ENCODE results near the gene GKN1.

GKN1 gene, protein sequence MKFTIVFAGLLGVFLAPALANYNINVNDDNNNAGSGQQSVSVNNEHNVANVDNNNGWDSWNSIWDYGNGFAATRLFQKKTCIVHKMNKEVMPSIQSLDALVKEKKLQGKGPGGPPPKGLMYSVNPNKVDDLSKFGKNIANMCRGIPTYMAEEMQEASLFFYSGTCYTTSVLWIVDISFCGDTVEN

DNA sequence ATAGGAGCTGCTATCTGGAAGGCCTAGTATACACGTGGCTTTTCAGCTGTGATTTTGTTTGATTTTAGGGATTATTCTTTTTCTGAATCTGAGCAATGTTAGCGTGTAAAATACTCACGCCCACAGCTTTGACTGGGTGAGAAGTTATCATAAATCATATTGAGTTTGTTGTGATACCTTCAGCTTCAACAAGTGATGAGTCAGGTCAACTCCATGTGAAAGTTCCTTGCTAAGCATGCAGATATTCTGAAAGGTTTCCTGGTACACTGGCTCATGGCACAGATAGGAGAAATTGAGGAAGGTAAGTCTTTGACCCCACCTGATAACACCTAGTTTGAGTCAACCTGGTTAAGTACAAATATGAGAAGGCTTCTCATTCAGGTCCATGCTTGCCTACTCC is at the start of gene GKN1:
Gene GKN1, plus strand, starts transcription at position 386 of the 400 bp plus-strand sequence. CDS start 42 bp downstream, outside the sequence.
- H3K9ac ChIP-seq (ENCODE audit: low read depth, low read length): no peak within 1 kb of the TSS
- no peak within 1 kb of the TSS for H3K27ac ChIP-seq (ENCODE audit: low read length)
- H3K4me2 ChIP-seq (ENCODE audit: insufficient read depth, low read length): no peak within 1 kb of the TSS
- no peaks in the 10 kb centered on the region for H3K79me2 ChIP-seq (ENCODE audit: insufficient read depth, low read length)
- TF ChIP-seq, protein P1, sequence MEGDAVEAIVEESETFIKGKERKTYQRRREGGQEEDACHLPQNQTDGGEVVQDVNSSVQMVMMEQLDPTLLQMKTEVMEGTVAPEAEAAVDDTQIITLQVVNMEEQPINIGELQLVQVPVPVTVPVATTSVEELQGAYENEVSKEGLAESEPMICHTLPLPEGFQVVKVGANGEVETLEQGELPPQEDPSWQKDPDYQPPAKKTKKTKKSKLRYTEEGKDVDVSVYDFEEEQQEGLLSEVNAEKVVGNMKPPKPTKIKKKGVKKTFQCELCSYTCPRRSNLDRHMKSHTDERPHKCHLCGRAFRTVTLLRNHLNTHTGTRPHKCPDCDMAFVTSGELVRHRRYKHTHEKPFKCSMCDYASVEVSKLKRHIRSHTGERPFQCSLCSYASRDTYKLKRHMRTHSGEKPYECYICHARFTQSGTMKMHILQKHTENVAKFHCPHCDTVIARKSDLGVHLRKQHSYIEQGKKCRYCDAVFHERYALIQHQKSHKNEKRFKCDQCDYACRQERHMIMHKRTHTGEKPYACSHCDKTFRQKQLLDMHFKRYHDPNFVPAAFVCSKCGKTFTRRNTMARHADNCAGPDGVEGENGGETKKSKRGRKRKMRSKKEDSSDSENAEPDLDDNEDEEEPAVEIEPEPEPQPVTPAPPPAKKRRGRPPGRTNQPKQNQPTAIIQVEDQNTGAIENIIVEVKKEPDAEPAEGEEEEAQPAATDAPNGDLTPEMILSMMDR (IDR thresholded peaks at IDR 0.05; ENCODE audit: borderline replicate concordance, extremely low read depth, low read length, poor library complexity, severe bottlenecking): no peak
- no peak for TF ChIP-seq EZH2 (IDR thresholded peaks at IDR 0.05; ENCODE audit: borderline replicate concordance, low read depth, low read length, severe bottlenecking)
- no peak within 1 kb of the TSS for H2AFZ ChIP-seq (ENCODE audit: low read depth, low read length)
- no peak within 1 kb of the TSS for H3K4me3 ChIP-seq (ENCODE audit: low read depth in 1 of 2, low read length in 2 of 2)
- no peaks in the 10 kb centered on the region for H3K27me3 ChIP-seq (ENCODE audit: insufficient read depth, low read length, poor library complexity)
- H3K4me1 ChIP-seq (ENCODE audit: insufficient read depth, low read length): no peaks in the 10 kb centered on the region
- H3K36me3 ChIP-seq (ENCODE audit: insufficient read depth, low read length): no peaks in the 10 kb centered on the region
- no peak for DNase-seq
- ATAC-seq (ENCODE audit: insufficient read depth, low read depth): no peak
- no peaks in the 10 kb centered on the region for H4K20me1 ChIP-seq (ENCODE audit: insufficient read depth, low read length)
- no peaks in the 10 kb centered on the region for H3K9me3 ChIP-seq (ENCODE audit: insufficient read depth, low read length, severe bottlenecking)

DNA sequence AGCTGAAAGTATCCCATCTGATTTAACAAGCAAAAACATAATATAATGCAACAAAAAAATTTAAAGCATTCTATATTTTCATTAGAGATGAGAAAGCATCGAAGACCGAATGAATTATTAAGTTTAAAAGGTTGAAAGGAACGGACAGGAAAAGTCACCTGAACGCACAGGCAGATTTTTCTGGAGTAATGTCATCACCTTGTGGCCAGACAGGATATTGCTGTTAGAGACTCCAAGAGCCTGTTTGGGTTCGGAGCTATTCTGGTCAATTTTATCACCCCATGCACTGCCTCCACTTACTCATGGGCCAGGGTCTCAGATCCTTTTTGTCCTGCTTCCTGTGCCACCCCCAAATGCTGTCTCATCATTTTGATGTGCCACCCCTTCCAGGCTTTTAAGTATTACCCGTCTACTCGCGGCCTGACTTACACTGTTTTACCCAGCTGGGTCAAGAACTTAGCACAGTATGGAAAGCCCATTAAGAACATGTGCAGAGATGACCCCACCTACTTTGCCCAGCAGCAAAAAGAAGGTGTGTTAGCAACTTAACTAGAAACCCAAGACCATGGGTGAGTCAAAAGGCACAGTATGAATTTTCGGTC is 49.0 kb upstream of the GKN1 start:
- Histone ChIP-seq H3K9ac (ENCODE audit: low read depth, low read length) (peak overlapping the region; percentile 22), H2AFZ (ENCODE audit: low read depth, low read length) (peak overlapping the region; percentile 32; the same call in 1 of the 2 replicates)

DNA sequence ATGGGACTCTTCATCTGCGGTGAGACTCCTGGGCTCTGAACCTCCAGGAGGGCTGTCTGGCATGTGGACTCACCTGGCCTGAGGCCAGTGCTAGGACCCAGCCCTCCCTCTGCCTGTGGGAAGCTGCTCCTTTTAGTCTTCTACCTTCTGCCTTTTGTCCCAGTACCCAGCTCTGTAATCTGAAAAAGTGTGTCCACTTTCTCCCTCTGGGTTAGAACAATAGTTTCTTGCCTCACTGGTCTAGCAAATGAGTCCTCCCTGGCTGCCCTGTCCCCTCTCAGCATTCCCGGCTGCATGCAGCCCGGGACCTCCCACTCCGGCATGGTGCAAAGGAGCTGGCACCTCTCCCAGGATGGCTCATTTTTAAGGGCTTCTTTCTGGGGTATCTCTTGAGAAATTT is 47.6 kb upstream of the GKN1 start:
- ATAC-seq (ENCODE audit: insufficient read depth, low read depth) (no peak), DNase-seq (no peak)
- Histone ChIP-seq H3K4me2 (ENCODE audit: insufficient read depth, low read length) (no peak overlapping the region), H3K36me3 (ENCODE audit: insufficient read depth, low read length) (no peaks in the 10 kb centered on the region), H3K27me3 (ENCODE audit: insufficient read depth, low read length, poor library complexity) (no peaks in the 10 kb centered on the region), H3K9me3 (ENCODE audit: insufficient read depth, low read length, severe bottlenecking) (no peaks in the 10 kb centered on the region), H3K79me2 (ENCODE audit: insufficient read depth, low read length) (no peaks in the 10 kb centered on the region), H3K27ac (ENCODE audit: low read length) (no peak overlapping the region), H3K4me3 (ENCODE audit: low read depth in 1 of 2, low read length in 2 of 2) (no peak overlapping the region), H2AFZ (ENCODE audit: low read depth, low read length) (no peak overlapping the region), H4K20me1 (ENCODE audit: insufficient read depth, low read length) (no peaks in the 10 kb centered on the region), H3K9ac (ENCODE audit: low read depth, low read length) (no peak overlapping the region), H3K4me1 (ENCODE audit: insufficient read depth, low read length) (peaks cover 13% of the 10 kb centered on the region)
- no peak for TF ChIP-seq EZH2 (IDR thresholded peaks at IDR 0.05; ENCODE audit: borderline replicate concordance, low read depth, low read length, severe bottlenecking)
- TF ChIP-seq, protein P1 (IDR thresholded peaks at IDR 0.05; ENCODE audit: borderline replicate concordance, extremely low read depth, low read length, poor library complexity, severe bottlenecking): no peak

More for the DNA sequence above, 49.0 kb upstream of the GKN1 start:
- Histone ChIP-seq H3K4me1 (ENCODE audit: insufficient read depth, low read length) (peaks cover 13% of the 10 kb centered on the region), H4K20me1 (ENCODE audit: insufficient read depth, low read length) (no peaks in the 10 kb centered on the region), H3K27me3 (ENCODE audit: insufficient read depth, low read length, poor library complexity) (no peaks in the 10 kb centered on the region), H3K4me3 (ENCODE audit: low read depth in 1 of 2, low read length in 2 of 2) (no peak overlapping the region), H3K4me2 (ENCODE audit: insufficient read depth, low read length) (peak overlapping the region; percentile 41), H3K36me3 (ENCODE audit: insufficient read depth, low read length) (no peaks in the 10 kb centered on the region), H3K79me2 (ENCODE audit: insufficient read depth, low read length) (no peaks in the 10 kb centered on the region), H3K9me3 (ENCODE audit: insufficient read depth, low read length, severe bottlenecking) (no peaks in the 10 kb centered on the region), H3K27ac (ENCODE audit: low read length) (peak overlapping the region; percentile 59)
- ATAC-seq (ENCODE audit: insufficient read depth, low read depth) (peak; percentile 93), DNase-seq (peak; percentile 73)
- TF ChIP-seq EZH2 (IDR thresholded peaks at IDR 0.05; ENCODE audit: borderline replicate concordance, low read depth, low read length, severe bottlenecking): no peak
- TF ChIP-seq, protein P1 (IDR thresholded peaks at IDR 0.05; ENCODE audit: borderline replicate concordance, extremely low read depth, low read length, poor library complexity, severe bottlenecking): peak; percentile 98
